ENCODE data around the gene CCIN.
A peak's percentile ranks its signal among the peaks of the same experiment; 100 is the strongest.

Gene CCIN

DNA sequence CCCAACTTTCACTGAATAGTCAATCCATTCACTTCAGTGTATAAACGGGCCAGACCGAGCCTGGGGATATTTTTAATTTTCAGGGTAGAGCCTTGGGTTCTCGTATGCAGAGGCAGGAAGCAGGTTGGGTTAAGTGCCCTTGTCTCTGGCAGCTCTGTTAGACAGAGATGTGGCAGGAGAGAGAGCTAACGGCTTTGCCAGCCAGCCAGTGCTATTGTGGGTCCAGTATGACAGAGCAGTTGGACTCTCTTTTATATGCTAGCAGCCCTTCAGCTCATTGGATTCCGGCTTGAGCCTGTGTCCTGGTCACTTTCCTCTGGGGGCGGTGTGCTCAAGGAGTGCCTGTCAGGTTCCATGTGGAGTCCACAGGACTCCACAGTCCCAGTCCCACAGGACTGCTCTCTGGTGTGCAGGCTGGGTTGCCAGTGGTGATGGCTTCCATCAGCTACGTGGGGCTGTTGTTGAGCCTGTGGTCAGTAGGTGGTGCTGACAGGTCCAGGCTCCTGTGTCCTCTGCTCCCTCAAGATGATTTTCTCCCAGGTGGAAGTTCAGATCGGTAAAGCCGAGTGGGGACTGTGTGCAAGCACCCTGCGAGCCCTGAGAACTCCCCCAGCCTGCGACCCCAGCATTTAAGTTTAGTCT, 35.8 kb downstream of the CCIN start:
- DNase-seq (ENCODE audit: low read depth), result peak; percentile 18
- TF ChIP-seq, protein P1, sequence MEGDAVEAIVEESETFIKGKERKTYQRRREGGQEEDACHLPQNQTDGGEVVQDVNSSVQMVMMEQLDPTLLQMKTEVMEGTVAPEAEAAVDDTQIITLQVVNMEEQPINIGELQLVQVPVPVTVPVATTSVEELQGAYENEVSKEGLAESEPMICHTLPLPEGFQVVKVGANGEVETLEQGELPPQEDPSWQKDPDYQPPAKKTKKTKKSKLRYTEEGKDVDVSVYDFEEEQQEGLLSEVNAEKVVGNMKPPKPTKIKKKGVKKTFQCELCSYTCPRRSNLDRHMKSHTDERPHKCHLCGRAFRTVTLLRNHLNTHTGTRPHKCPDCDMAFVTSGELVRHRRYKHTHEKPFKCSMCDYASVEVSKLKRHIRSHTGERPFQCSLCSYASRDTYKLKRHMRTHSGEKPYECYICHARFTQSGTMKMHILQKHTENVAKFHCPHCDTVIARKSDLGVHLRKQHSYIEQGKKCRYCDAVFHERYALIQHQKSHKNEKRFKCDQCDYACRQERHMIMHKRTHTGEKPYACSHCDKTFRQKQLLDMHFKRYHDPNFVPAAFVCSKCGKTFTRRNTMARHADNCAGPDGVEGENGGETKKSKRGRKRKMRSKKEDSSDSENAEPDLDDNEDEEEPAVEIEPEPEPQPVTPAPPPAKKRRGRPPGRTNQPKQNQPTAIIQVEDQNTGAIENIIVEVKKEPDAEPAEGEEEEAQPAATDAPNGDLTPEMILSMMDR (IDR thresholded peaks at IDR 0.05; ENCODE audit: insufficient read depth, low read depth, low read length, missing control alignments), result no peak
- H3K4me3 ChIP-seq (ENCODE audit: low read length), result no peak overlapping the region

DNA sequence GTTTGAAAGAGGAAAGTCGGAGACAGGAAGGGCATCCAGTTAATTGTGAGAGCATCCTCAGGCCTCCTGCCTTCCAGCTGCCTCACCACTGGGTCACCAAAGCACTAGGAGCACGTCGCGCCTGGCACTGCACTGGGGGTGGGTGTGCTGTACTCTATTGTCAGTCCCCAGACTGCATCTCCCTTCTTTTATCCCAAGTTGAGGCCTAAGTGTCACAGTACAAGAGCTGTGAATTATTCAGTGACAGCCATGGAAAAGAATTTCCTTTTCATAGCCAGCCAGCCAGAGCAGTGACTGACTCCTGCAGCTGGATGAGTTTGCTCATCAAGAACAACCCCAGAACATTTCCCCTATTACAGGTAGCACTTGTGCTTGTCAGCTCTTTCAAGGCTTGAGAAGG, 37.8 kb downstream of the CCIN start:
- no peak overlapping the region for H3K4me3 ChIP-seq (ENCODE audit: low read length)
- DNase-seq (ENCODE audit: low read depth), result peak; percentile 36
- TF ChIP-seq, protein P1 (IDR thresholded peaks at IDR 0.05; ENCODE audit: insufficient read depth, low read depth, low read length, missing control alignments), result no peak

DNA sequence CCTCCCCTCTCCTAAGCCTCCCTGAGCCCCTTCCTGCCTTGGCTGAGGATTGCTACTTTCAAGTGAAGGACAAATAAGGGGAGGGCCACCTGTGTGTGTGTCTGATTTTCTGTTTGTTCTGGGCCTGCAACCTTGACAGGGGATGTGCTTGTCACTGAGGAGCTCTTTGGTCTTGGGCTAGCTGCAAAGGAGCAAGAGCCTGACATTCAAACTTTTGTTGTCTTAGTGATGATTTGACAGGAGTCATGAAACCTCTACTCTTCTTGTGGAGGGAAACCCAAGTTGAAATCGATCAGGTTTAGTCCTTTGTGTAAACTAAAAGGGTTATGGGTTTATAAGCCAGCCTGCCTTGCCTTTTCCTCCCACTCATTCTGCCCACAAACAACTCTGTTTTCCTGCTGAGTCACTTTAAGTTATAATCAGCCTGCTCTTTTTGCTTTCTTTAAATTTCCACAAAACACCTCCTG, 38.4 kb downstream of the CCIN start:
- no peak for DNase-seq (ENCODE audit: low read depth)
- TF ChIP-seq, protein P1 (IDR thresholded peaks at IDR 0.05; ENCODE audit: insufficient read depth, low read depth, low read length, missing control alignments), result no peak
- H3K4me3 ChIP-seq (ENCODE audit: low read length), result no peak overlapping the region

DNA sequence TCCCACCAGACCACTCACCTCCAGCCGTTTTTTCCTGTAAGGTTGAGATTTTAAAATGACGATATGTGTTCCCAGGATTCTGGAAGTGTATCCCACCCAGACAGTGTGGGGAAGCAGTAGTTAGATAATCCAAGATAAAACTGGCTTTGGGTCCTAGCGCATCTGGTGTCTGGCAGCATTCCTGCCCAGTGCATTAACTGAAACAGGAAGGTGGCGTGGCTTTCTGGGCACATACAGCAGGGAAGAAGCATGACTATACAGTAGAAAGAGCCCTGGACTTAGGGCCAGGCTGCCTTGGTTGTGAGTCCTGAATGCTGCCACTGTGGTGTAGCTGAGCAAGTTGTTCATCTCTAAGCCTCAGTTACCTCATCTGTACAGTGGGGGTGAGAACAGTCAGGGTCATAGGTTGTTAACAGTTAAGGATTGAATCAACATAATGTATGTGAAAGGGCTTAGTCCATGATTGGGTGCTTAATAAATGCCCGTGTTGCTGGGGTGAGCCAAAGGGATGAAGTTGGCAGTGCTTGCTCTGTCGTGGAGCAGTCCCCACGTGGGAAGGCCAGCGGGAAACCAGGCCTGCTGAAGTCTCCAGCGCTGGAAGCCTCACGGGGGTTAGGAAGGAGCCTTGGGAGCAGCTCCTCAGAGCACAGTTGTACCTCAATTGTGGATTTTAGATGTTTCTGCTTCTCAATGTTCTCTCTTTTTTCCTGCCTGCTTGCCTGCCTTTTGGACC, 39.5 kb downstream of the CCIN start:
- DNase-seq (ENCODE audit: low read depth), result no peak
- TF ChIP-seq, protein P1 (IDR thresholded peaks at IDR 0.05; ENCODE audit: insufficient read depth, low read depth, low read length, missing control alignments), result no peak
- H3K4me3 ChIP-seq (ENCODE audit: low read length), result no peak overlapping the region

DNA sequence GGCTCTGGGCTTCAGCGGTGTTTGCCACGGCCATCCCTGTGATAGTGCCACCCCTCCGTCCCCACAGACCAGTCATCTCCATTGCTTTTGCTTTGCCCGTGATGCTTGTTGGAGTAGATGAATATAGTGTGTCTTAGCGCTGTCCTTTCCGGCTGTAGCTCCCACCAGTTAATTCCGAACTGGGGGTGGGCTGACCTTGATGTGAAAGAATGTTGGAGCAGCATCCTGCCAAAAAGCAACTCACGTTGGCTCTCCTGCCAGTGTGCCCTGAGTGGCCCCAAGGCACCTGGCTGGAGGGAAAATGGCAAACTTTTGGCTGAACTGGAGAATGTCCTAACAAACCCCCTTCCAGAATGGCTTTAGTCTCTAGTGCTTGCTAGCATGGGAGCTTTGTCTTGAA, 41.5 kb downstream of the CCIN start:
- no peak for DNase-seq (ENCODE audit: low read depth)
- TF ChIP-seq, protein P1 (IDR thresholded peaks at IDR 0.05; ENCODE audit: insufficient read depth, low read depth, low read length, missing control alignments), result no peak
- no peak overlapping the region for H3K4me3 ChIP-seq (ENCODE audit: low read length)

DNA sequence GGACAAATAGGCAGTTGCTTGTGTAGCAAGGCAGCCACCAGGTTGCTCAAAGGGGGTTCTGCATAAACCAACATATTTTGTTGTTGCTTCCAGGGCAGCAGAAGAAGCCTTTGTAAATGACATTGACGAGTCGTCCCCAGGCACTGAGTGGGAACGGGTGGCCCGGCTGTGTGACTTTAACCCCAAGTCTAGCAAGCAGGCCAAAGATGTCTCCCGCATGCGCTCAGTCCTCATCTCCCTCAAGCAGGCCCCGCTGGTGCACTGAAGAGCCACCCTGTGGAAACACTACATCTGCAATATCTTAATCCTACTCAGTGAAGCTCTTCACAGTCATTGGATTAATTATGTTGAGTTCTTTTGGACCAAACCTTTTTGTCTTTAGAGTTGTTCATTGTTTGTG, 42.3 kb downstream of the CCIN start:
- TF ChIP-seq, protein P1 (IDR thresholded peaks at IDR 0.05; ENCODE audit: insufficient read depth, low read depth, low read length, missing control alignments), result no peak
- H3K4me3 ChIP-seq (ENCODE audit: low read length), result no peak overlapping the region
- DNase-seq (ENCODE audit: low read depth), result no peak
